Measurements from ENCODE around the gene PTGR3.

DNA sequence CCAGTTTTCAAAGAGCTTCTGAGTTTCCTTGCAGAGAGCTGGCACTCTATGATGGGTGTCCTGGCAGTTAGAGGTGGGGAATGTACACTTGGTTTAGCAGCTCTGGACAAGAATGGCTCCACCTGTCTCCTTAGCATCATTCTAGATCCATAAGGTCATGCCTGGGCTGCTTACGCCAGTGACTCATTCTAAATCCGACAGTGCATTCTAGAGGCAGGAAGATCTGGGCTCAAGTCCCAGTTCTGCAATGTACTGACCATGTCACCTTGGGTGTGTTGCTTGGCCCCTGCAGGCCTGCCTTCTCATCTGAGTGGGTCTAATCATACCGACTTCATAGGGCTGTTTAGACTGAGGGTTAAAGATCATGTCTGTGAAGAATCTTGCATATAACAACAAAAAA, 46.5 kb downstream of the PTGR3 start:
- TF ChIP-seq, protein P1, sequence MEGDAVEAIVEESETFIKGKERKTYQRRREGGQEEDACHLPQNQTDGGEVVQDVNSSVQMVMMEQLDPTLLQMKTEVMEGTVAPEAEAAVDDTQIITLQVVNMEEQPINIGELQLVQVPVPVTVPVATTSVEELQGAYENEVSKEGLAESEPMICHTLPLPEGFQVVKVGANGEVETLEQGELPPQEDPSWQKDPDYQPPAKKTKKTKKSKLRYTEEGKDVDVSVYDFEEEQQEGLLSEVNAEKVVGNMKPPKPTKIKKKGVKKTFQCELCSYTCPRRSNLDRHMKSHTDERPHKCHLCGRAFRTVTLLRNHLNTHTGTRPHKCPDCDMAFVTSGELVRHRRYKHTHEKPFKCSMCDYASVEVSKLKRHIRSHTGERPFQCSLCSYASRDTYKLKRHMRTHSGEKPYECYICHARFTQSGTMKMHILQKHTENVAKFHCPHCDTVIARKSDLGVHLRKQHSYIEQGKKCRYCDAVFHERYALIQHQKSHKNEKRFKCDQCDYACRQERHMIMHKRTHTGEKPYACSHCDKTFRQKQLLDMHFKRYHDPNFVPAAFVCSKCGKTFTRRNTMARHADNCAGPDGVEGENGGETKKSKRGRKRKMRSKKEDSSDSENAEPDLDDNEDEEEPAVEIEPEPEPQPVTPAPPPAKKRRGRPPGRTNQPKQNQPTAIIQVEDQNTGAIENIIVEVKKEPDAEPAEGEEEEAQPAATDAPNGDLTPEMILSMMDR (IDR thresholded peaks at IDR 0.05): no peak
- no peak for TF ChIP-seq POLR2A (IDR thresholded peaks at IDR 0.05)

All from body of pancreas (tissue), 4 donors.